Iris pigment epithelial cell (primary cell): ENCODE measurements around the gene TMEM62.
"Not testable (repeated sequence)": the region's sequence is repeated elsewhere in the genome, so short reads cannot be mapped to it uniquely, and the experiment has no call there.

Experiments used
- DNase-seq: peaks from one replicate; pipeline ENCODE4 v3.0.0-alpha.2; 2011; ENCODE audit warnings: low read depth

TMEM62 gene

GRCh38 chr15:43121863-43122262 is 11.5 kb upstream of the TMEM62 start:
- DNase-seq, result no peak

GRCh38 chr15:43125100-43125661 is 8.2 kb upstream of the TMEM62 start:
- DNase-seq, result no peak

GRCh38 chr15:43126356-43126755 is 7.0 kb upstream of the TMEM62 start:
- DNase-seq, result no peak

- no peak for DNase-seq
Measured at GRCh38 chr15:43127752-43128151, 5.6 kb upstream of the TMEM62 start.

- DNase-seq, result not testable (repeated sequence)
Measured at GRCh38 chr15:43128174-43128979, 5.0 kb upstream of the TMEM62 start.

- DNase-seq, result no peak
Measured at GRCh38 chr15:43128980-43129335, 4.4 kb upstream of the TMEM62 start.

- DNase-seq, result no peak
Measured at GRCh38 chr15:43132830-43133429, 456 bp upstream of the TMEM62 start.

GRCh38 chr15:43134157-43134635 is 810 bp downstream of the TMEM62 start:
- DNase-seq, result no peak

- DNase-seq, result no peak
Measured at GRCh38 chr15:43135351-43135750, 2.0 kb downstream of the TMEM62 start.

- peak; percentile 15 for DNase-seq
Measured at GRCh38 chr15:43143203-43143941, 10.0 kb downstream of the TMEM62 start.

- DNase-seq, result no peak
Measured at GRCh38 chr15:43144512-43144911, 11.1 kb downstream of the TMEM62 start.

GRCh38 chr15:43146184-43146583 is 12.8 kb downstream of the TMEM62 start:
- DNase-seq, result no peak

GRCh38 chr15:43150191-43150929 is 17.0 kb downstream of the TMEM62 start:
- DNase-seq, result peak; percentile 100

GRCh38 chr15:43151688-43152087 is 18.3 kb downstream of the TMEM62 start:
- no peak for DNase-seq

GRCh38 chr15:43153269-43153668 is 19.9 kb downstream of the TMEM62 start:
- peak; percentile 9 for DNase-seq

GRCh38 chr15:43165801-43166325 is 32.5 kb downstream of the TMEM62 start:
- peak; percentile 59 for DNase-seq

GRCh38 chr15:43167261-43167660 is 33.9 kb downstream of the TMEM62 start:
- DNase-seq, result not testable (repeated sequence)

- DNase-seq, result peak; percentile 71
Measured at GRCh38 chr15:43168192-43169107, 35.1 kb downstream of the TMEM62 start.

GRCh38 chr15:43169888-43170287 is 36.5 kb downstream of the TMEM62 start:
- DNase-seq, result no peak

- not testable (repeated sequence) for DNase-seq
Measured at GRCh38 chr15:43175656-43176309, 42.4 kb downstream of the TMEM62 start.
